A673 (cell line): Measurements from ENCODE around the gene LDB1. TPM values are rescaled to one million over a fixed set of nuclear protein-coding genes. Genes with fewer than 3 reads are reported as not detected.
A peak's percentile ranks its signal among the peaks of the same experiment; 100 is the strongest.

Experiments
- BruUV-seq: library from RNA; stranded (reverse); fragments of 400-500 nt; replicated peaks from 2 replicates; lab custom pipeline; 2021; lab: Mats Ljungman, UMichigan
- CTCF ChIA-PET: fragments of 300-600 bp; sonication (Branson Sonifier 250); formaldehyde crosslinking; loops from one replicate; lab custom pipeline; 2022; ENCODE audit warnings: antibody characterized with exemption; lab: Charles Lee
- POLR2A ChIA-PET: fragments of 300-600 bp; sonication (Branson Sonifier 250); formaldehyde crosslinking; loops from one replicate; lab custom pipeline; 2022; ENCODE audit warnings: antibody characterized with exemption; ENCODE audit not compliant: low non-redundant PET; lab: Charles Lee
- DNase-seq: peaks from one replicate; pipeline ENCODE4 v3.0.0-alpha.2; 2015; ENCODE audit warnings: low spot score
- H3K27ac ChIP-seq: fragments of 200-600 bp; sonication (generic); 2 replicates; pipeline ENCODE4 v1.5.1; 2016; ENCODE audit warnings: mixed run types, low read depth, mild to moderate bottlenecking, mixed read lengths, antibody characterized with exemption, low read length; ENCODE audit not compliant: poor library complexity, severe bottlenecking
- H3K27me3 ChIP-seq: fragments of 200-600 bp; sonication (generic); replicated peaks from 2 replicates; pipeline ENCODE4 v1.6.1; 2017; ENCODE audit warnings: mixed run types, low read depth, mild to moderate bottlenecking, mixed read lengths, antibody characterized with exemption, low read length; ENCODE audit not compliant: insufficient read depth, poor library complexity
- H3K36me3 ChIP-seq: fragments of 200-600 bp; sonication (generic); 2 replicates; pipeline ENCODE4 v1.6.1; 2016; ENCODE audit warnings: mixed run types, mild to moderate bottlenecking, mixed read lengths, antibody characterized with exemption, low read length; ENCODE audit not compliant: insufficient read depth, poor library complexity, severe bottlenecking
- H3K4me1 ChIP-seq: fragments of 200-600 bp; sonication (generic); 2 replicates; pipeline ENCODE4 v1.6.1; 2017; ENCODE audit warnings: mixed run types, mild to moderate bottlenecking, mixed read lengths, antibody characterized with exemption, low read length; ENCODE audit not compliant: insufficient read depth, poor library complexity, severe bottlenecking
- H3K4me3 ChIP-seq: fragments of 200-600 bp; sonication (generic); 2 replicates; pipeline ENCODE4 v1.5.1; 2016; ENCODE audit warnings: low read depth, mixed run types, mild to moderate bottlenecking, mixed read lengths, low read length; ENCODE audit not compliant: poor library complexity, severe bottlenecking
- H3K9me3 ChIP-seq: fragments of 200-600 bp; sonication (generic); 2 replicates; pipeline ENCODE4 v1.6.1; 2016; ENCODE audit warnings: mixed run types, low read depth, mild to moderate bottlenecking, mixed read lengths, antibody characterized with exemption, low read length; ENCODE audit not compliant: poor library complexity, severe bottlenecking
- EZH2 ChIP-seq: fragments of 200-600 bp; sonication (generic); IDR thresholded peaks from 2 replicates; pipeline ENCODE4 v1.6.1; 2017; ENCODE audit warnings: borderline replicate concordance, low read depth, mild to moderate bottlenecking, mixed read lengths, antibody characterized with exemption, low read length; ENCODE audit not compliant: poor library complexity, severe bottlenecking
- intact Hi-C: fragments of 100-400 bp; cut with micrococcal nuclease; formaldehyde crosslinking; loops from one replicate; pipeline ENCODE4 v1.10.0; 2022; ENCODE audit not compliant: unreplicated experiment
- total RNA-seq: library from RNA; stranded (reverse); gene quantifications from 2 replicates; pipeline ENCODE4 v1.2.3, GENCODE V29; 2021
- TF ChIP-seq, protein P1 (sequence below): fragments of 300-800, 200-600 bp; sonication (generic); conservative IDR thresholded peaks from 2 replicates; pipeline ENCODE4 v1.5.1; 2017; ENCODE audit warnings: low read depth, mild to moderate bottlenecking, antibody characterized with exemption, low read length, moderate library complexity, mixed read lengths

Gene LDB1
- total RNA-seq, 1 experiment from 2014 or later = 78.5 TPM

DNA sequence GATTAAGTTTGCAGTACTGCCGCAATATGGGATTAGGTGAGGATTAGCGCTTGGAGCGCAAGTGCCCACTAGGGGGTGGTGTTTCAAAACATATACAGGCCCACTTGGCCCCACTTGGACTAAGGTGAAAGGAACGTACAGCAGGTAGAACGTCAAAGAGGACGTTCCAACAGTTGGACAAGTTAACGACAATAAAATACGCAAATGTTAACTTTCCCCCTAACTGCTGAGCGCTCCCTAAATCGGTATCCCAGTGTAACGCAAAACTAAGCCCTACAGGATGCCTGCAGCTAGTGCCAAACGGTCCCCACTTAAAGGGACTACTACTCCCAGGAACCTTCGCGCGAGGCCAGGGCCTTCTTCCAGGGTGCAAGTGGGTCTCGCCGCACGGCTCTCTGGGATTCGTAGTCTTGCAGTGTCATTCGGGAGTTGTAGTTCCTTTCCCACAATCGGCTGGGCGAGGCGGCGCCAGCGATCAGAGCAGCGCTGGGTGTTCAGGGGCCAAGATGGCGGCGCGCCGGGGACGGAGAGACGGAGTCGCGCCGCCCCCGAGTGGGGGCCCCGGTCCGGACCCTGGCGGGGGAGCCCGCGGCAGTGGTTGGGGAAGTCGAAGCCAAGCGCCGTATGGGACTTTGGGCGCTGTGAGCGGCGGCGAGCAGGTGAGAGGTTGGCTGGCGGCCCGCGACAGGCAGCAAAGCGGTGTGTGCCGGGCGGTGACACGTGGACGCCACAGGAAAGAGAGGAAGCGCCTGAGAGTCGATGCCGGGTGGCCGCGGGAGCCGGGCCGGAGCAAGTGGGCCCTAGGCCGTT lies 12.6 kb upstream of the LDB1 start, which contains the start of gene PPRC1:
PPRC1 (plus strand) TSS at position 478 of the 810 bp plus-strand sequence; CDS start at position 507, 29 bp downstream.
- no peak for TF ChIP-seq EZH2
- TF ChIP-seq, protein P1, sequence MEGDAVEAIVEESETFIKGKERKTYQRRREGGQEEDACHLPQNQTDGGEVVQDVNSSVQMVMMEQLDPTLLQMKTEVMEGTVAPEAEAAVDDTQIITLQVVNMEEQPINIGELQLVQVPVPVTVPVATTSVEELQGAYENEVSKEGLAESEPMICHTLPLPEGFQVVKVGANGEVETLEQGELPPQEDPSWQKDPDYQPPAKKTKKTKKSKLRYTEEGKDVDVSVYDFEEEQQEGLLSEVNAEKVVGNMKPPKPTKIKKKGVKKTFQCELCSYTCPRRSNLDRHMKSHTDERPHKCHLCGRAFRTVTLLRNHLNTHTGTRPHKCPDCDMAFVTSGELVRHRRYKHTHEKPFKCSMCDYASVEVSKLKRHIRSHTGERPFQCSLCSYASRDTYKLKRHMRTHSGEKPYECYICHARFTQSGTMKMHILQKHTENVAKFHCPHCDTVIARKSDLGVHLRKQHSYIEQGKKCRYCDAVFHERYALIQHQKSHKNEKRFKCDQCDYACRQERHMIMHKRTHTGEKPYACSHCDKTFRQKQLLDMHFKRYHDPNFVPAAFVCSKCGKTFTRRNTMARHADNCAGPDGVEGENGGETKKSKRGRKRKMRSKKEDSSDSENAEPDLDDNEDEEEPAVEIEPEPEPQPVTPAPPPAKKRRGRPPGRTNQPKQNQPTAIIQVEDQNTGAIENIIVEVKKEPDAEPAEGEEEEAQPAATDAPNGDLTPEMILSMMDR = peak; percentile 96
- BruUV-seq = TSS peak; percentile 47
- Histone ChIP-seq H3K27ac (peak within 1 kb of the TSS; percentile 97), H3K9me3 (no peaks in the 10 kb centered on the region), H3K4me1 (peaks cover 22% of the 10 kb centered on the region), H3K27me3 (no peaks in the 10 kb centered on the region), H3K4me3 (peak within 1 kb of the TSS; percentile 95), H3K36me3 (peaks cover 6% of the 10 kb centered on the region)
- intact Hi-C loops = loop anchor here (1.0 to 2.0 kb wide), 2 partner anchors 11 to 20 kb away; partner anchors contain the start of gene NOLC1
- POLR2A ChIA-PET = interaction anchor here (0.6 kb wide), 1 partner anchor 643 kb away, joined by 3 read pairs; no protein-coding TSS in a partner anchor
- peak; percentile 100 for DNase-seq
- CTCF ChIA-PET = no interaction called here

DNA sequence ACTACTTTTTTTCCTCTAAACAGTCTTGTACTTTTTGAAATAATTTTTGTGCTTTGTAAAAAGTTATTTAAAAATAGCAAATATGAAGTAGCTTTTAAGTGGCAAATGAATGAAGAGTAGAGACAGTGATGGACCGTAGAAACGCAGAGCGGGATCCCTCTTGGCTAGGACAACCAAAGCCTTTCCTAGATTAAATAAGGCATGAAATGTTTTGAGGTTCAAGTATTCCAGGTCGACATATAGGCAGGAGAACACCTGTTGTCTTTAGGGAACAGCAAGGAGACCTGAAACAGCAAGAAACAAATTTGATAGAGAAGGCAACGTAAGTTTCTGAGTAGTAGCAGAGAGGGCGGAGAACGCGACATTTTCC lies 12.0 kb upstream of the LDB1 start:
- DNase-seq = no peak

DNA sequence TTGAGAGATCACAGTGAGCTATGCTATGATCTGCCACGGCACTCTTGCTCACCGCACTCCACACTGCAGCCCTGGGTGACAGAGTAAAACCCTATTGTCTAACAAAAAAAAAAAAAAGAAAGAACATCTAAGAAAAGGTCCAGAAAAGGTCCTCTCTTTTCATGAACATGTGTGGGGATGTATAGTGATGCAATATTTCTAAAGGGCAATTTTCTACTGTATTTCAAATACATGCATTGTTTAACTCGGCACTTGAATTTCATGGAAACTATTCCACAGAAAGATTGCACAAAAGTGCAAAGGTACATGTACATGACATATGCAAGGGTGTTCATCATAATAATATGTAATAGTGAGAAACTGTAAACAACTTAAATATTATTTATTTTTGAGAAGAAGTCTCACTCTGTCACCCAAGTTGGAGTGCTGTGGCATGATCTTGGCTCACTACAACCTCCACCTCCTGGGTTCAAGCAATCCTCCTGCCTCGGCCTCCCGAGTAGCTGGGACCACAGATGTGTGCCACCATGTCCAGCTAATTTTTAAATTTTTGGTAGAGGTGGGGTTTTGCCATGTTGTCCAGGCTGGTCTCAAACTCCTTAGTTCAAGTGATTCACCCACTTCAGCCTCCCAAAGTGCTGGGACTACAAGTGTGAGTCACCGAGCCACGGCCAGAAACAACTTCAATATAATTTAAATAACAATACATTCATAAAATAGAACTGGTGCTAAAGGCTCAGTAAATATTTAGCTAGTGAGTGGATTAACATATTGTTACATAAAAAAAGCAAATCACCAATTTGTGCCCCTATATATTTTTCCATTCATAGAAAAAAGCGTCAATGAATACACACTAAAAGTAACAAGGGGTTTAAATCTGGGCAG lies 11.4 kb upstream of the LDB1 start:
- Histone ChIP-seq H3K4me1 (peaks cover 16% of the 10 kb centered on the region), H3K36me3 (no peaks in the 10 kb centered on the region), H3K4me3 (no peak overlapping the region), H3K9me3 (no peaks in the 10 kb centered on the region), H3K27me3 (no peaks in the 10 kb centered on the region), H3K27ac (no peak overlapping the region)
- TF ChIP-seq, protein P1 = no peak
- TF ChIP-seq EZH2 = no peak
- CTCF ChIA-PET = interaction anchor here (0.7 kb wide), 1 partner anchor 537 kb away, joined by 5 read pairs; no protein-coding TSS in a partner anchor
- POLR2A ChIA-PET = no interaction called here
- intact Hi-C loops = loop anchor here (1.0 to 2.0 kb wide), 2 partner anchors 10 to 21 kb away; partner anchors contain the start of gene NOLC1
- no TSS peak for BruUV-seq
- DNase-seq = no peak

More for the DNA sequence above, 12.0 kb upstream of the LDB1 start:
- no peak for TF ChIP-seq EZH2
- Histone ChIP-seq H3K27ac (no peak overlapping the region), H3K27me3 (no peaks in the 10 kb centered on the region), H3K4me1 (peaks cover 22% of the 10 kb centered on the region), H3K9me3 (no peaks in the 10 kb centered on the region), H3K4me3 (peak overlapping the region; percentile 95), H3K36me3 (peaks cover under 1% of the 10 kb centered on the region)
- ChIA-PET CTCF (no interaction called here), POLR2A (interaction anchor here (0.6 kb wide), 1 partner anchor 643 kb away, joined by 3 read pairs; no protein-coding TSS in a partner anchor)
- BruUV-seq = no TSS peak
- intact Hi-C loops = loop anchor here (1.0 to 2.0 kb wide), 2 partner anchors 11 to 21 kb away; partner anchors contain the start of gene NOLC1
